Left lobe of liver (tissue), 2 donors: ENCODE data around the gene SH3BGR. TPM values are rescaled to one million over a fixed set of nuclear protein-coding genes. Genes with fewer than 3 reads are reported as not detected.

ENCODE experiments used
- ATAC-seq: fragments of 200-7000 bp; cut with Tn5 transposase; one replicate; pipeline ENCODE4 v1.9.1; 2020; ENCODE audit warnings: mild to moderate bottlenecking, moderate library complexity
- DNase-seq: peaks from one replicate; pipeline ENCODE4 v3.0.0-alpha.2; 2020; ENCODE audit warnings: low spot score
- total RNA-seq: library from RNA; stranded (reverse); gene quantifications from one replicate; pipeline ENCODE4 v1.2.1, GENCODE V29; 2021
- donor health status: DM: no; HTN: no; CAD: no; lungs with moderate emphysema.
- donor health status: DM: no; HTN: yes; CAD: no.

SH3BGR gene
- total RNA-seq, 1 donor from 2014 or later = 5.8 TPM

GRCh38 chr21:39454949-39455668 is 3.3 kb downstream of the SH3BGR start:
- ATAC-seq (no peak), DNase-seq (no peak)

GRCh38 chr21:39456665-39457064 is 4.9 kb downstream of the SH3BGR start:
- ATAC-seq (peak; percentile 39), DNase-seq (no peak)

- ATAC-seq (no peak), DNase-seq (no peak)
Observed at GRCh38 chr21:39461419-39461818, 9.6 kb downstream of the SH3BGR start.

GRCh38 chr21:39463308-39463707 is 11.5 kb downstream of the SH3BGR start:
- ATAC-seq (no peak), DNase-seq (no peak)

- ATAC-seq (no peak), DNase-seq (no peak)
Observed at GRCh38 chr21:39466584-39466983, 14.8 kb downstream of the SH3BGR start.

GRCh38 chr21:39467746-39468145 is 16.0 kb downstream of the SH3BGR start:
- ATAC-seq (no peak), DNase-seq (no peak)

GRCh38 chr21:39468559-39468958 is 16.8 kb downstream of the SH3BGR start:
- DNase-seq (no peak), ATAC-seq (no peak)

- ATAC-seq (no peak), DNase-seq (no peak)
Observed at GRCh38 chr21:39471598-39471997, 19.8 kb downstream of the SH3BGR start.

- no peak for DNase-seq
- no peak for ATAC-seq
Observed at GRCh38 chr21:39472786-39473185, 21.0 kb downstream of the SH3BGR start.

- DNase-seq = no peak
- no peak for ATAC-seq
Observed at GRCh38 chr21:39474611-39475010, 22.8 kb downstream of the SH3BGR start.

GRCh38 chr21:39479164-39479813 is 27.5 kb downstream of the SH3BGR start:
- DNase-seq (no peak), ATAC-seq (no peak)

- DNase-seq = no peak
- ATAC-seq = no peak
Observed at GRCh38 chr21:39479814-39480182, 28.0 kb downstream of the SH3BGR start.

GRCh38 chr21:39480271-39480670 is 28.5 kb downstream of the SH3BGR start:
- DNase-seq = no peak
- no peak for ATAC-seq

- no peak for ATAC-seq
- no peak for DNase-seq
Observed at GRCh38 chr21:39481886-39482285, 30.1 kb downstream of the SH3BGR start.

GRCh38 chr21:39483917-39484316 is 32.1 kb downstream of the SH3BGR start:
- no peak for ATAC-seq
- DNase-seq = no peak

- ATAC-seq (no peak), DNase-seq (no peak)
Observed at GRCh38 chr21:39484711-39485276, 33.0 kb downstream of the SH3BGR start.

- DNase-seq = no peak
- ATAC-seq = no peak
Observed at GRCh38 chr21:39489380-39489924, 37.7 kb downstream of the SH3BGR start.

- ATAC-seq (no peak), DNase-seq (no peak)
Observed at GRCh38 chr21:39499156-39499555, 47.4 kb downstream of the SH3BGR start.

- DNase-seq (no peak), ATAC-seq (no peak)
Observed at GRCh38 chr21:39502631-39503030, 50.9 kb downstream of the SH3BGR start.

GRCh38 chr21:39503123-39503762 is 51.5 kb downstream of the SH3BGR start:
- no peak for DNase-seq
- ATAC-seq = no peak

- ATAC-seq = no peak
Observed at GRCh38 chr21:39504230-39504629, 52.5 kb downstream of the SH3BGR start.

GRCh38 chr21:39510240-39510639 is 58.5 kb downstream of the SH3BGR start:
- DNase-seq = no peak
- ATAC-seq = no peak

More at GRCh38 chr21:39504230-39504629, 52.5 kb downstream of the SH3BGR start:
- DNase-seq = no peak
